Mammary epithelial cell (primary cell): ENCODE results near the gene BIRC7.

ENCODE experiments used
- CTCF ChIP-seq, 2 donors: IDR thresholded peaks in 1 of 2; conservative IDR thresholded peaks in 1 of 2; 2 replicates each; pipeline ENCODE4 v1.5.1; 2011 to 2012; ENCODE audit warnings: inconsistent platforms in 2 of 2, low read length in 2 of 2, mild to moderate bottlenecking in 2 of 2, control low read depth in 1 of 2, low read depth in 1 of 2; ENCODE audit not compliant: insufficient read depth in 1 of 2; ENCODE audit errors: extremely low read depth in 1 of 2
- EZH2 ChIP-seq: IDR thresholded peaks from 2 replicates; pipeline ENCODE4 v1.6.1; 2012; ENCODE audit warnings: low read length, inconsistent platforms, borderline replicate concordance

- no peak for TF ChIP-seq CTCF (conservative IDR thresholded peaks at IDR 0.05 in 1 of 2, IDR thresholded peaks at IDR 0.05 in 1 of 2; ENCODE audit: extremely low read depth in 1 of 2, insufficient read depth in 1 of 2, low read depth in 1 of 2, low read length in 2 of 2)
- no peak for TF ChIP-seq EZH2
These were observed 32.0 kb downstream of the BIRC7 start for GRCh38 chr20:63267691-63268090.
